ENCODE data around the gene EPB41L4A.

Gene EPB41L4A

DNA sequence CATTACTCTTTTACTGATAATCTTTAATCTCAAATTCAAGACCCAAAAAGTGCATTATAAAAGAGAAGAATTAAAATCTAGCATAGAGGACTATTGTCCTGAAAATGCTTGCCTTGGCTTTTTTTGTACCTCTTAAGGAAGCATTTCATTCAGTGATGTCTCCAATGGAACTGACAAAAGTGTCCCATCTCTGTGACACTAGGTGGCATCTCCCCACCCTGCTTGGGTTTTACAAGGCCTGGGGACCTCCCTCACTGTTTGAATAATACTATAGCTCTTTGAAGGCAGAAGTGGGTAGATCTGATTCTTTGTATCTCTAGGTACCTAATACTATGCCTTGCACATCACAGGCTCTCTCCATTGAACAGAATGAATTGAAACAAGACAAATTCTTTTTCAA lies 180.6 kb downstream of the EPB41L4A start:
- no peak for DNase-seq (ENCODE audit: low read depth)
- TF ChIP-seq CTCF (IDR thresholded peaks at IDR 0.05; ENCODE audit: low read depth, low read length, missing control alignments), result no peak
- in situ Hi-C loops (cut with HindIII; ENCODE audit: low sequenced_read_pairs), result no loop called here
- no peak overlapping the region for H3K4me3 ChIP-seq (ENCODE audit: low read depth, low read length)

- no peak overlapping the region for H3K4me3 ChIP-seq (ENCODE audit: low read depth, low read length)
- in situ Hi-C loops (cut with HindIII; ENCODE audit: low sequenced_read_pairs), result no loop called here
- no peak for DNase-seq (ENCODE audit: low read depth)
- no peak for TF ChIP-seq CTCF (IDR thresholded peaks at IDR 0.05; ENCODE audit: low read depth, low read length, missing control alignments)
Measured at GRCh38 chr5:112237456-112237855, 181.6 kb downstream of the EPB41L4A start.

GRCh38 chr5:112234000-112234399 lies 185.1 kb downstream of the EPB41L4A start:
- no peak overlapping the region for H3K4me3 ChIP-seq (ENCODE audit: low read depth, low read length)
- TF ChIP-seq CTCF (IDR thresholded peaks at IDR 0.05; ENCODE audit: low read depth, low read length, missing control alignments), result no peak
- no peak for DNase-seq (ENCODE audit: low read depth)
- in situ Hi-C loops (cut with HindIII; ENCODE audit: low sequenced_read_pairs), result no loop called here

- in situ Hi-C loops (cut with HindIII; ENCODE audit: low sequenced_read_pairs), result no loop called here
- TF ChIP-seq CTCF (IDR thresholded peaks at IDR 0.05; ENCODE audit: low read depth, low read length, missing control alignments), result no peak
- no peak for DNase-seq (ENCODE audit: low read depth)
- H3K4me3 ChIP-seq (ENCODE audit: low read depth, low read length), result no peak overlapping the region
Measured at GRCh38 chr5:112232667-112233066, 186.4 kb downstream of the EPB41L4A start.

- no peak for DNase-seq (ENCODE audit: low read depth)
- H3K4me3 ChIP-seq (ENCODE audit: low read depth, low read length), result no peak overlapping the region
- no peak for TF ChIP-seq CTCF (IDR thresholded peaks at IDR 0.05; ENCODE audit: low read depth, low read length, missing control alignments)
- in situ Hi-C loops (cut with HindIII; ENCODE audit: low sequenced_read_pairs), result no loop called here
Measured at GRCh38 chr5:112230606-112231005, 188.5 kb downstream of the EPB41L4A start.

DNA sequence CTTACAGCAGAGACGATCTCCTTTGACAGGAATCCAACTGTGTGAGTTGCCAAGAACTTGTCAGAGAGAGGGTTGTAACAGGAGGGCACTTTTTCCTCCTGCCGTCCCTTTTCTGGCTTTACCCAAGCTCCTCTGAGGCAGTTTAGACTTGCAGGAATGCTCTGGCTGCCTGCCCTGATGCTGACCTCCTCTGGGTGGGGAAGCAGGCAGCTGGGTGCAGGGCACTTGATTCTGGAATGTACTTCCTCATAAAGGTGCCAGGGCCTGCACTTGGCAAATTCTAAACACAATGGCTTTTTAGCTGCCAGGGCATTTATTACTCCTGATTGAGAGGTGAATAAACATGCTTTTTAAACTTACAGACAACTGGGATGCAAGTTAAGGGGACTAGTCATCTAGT lies 190.4 kb downstream of the EPB41L4A start:
- peak; percentile 9 for DNase-seq (ENCODE audit: low read depth)
- H3K4me3 ChIP-seq (ENCODE audit: low read depth, low read length), result no peak overlapping the region
- in situ Hi-C loops (cut with HindIII; ENCODE audit: low sequenced_read_pairs), result no loop called here
- no peak for TF ChIP-seq CTCF (IDR thresholded peaks at IDR 0.05; ENCODE audit: low read depth, low read length, missing control alignments)

Measured in astrocyte of the cerebellum (primary cell).